22Rv1 (cell line): ENCODE results near the gene PDE9A.

ENCODE experiments used
- ZFX ChIP-seq: fragments of 450-650 bp; IDR thresholded peaks from 2 replicates; pipeline ENCODE4 v1.6.1; 2017; ENCODE audit warnings: antibody characterized with exemption, borderline replicate concordance
- TF ChIP-seq, protein P1 (sequence below): fragments of 450-650 bp; IDR thresholded peaks from 2 replicates; pipeline ENCODE4 v1.5.1; 2017; ENCODE audit warnings: mild to moderate bottlenecking

GRCh38 chr21:42617486-42617885, 35.9 kb upstream of the PDE9A start:
- TF ChIP-seq, protein P1, sequence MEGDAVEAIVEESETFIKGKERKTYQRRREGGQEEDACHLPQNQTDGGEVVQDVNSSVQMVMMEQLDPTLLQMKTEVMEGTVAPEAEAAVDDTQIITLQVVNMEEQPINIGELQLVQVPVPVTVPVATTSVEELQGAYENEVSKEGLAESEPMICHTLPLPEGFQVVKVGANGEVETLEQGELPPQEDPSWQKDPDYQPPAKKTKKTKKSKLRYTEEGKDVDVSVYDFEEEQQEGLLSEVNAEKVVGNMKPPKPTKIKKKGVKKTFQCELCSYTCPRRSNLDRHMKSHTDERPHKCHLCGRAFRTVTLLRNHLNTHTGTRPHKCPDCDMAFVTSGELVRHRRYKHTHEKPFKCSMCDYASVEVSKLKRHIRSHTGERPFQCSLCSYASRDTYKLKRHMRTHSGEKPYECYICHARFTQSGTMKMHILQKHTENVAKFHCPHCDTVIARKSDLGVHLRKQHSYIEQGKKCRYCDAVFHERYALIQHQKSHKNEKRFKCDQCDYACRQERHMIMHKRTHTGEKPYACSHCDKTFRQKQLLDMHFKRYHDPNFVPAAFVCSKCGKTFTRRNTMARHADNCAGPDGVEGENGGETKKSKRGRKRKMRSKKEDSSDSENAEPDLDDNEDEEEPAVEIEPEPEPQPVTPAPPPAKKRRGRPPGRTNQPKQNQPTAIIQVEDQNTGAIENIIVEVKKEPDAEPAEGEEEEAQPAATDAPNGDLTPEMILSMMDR = no peak
- TF ChIP-seq ZFX = no peak
